Endothelial cell (in vitro differentiated cells): ENCODE results near the gene HOXA3. TPM values are rescaled to one million over a fixed set of nuclear protein-coding genes. Genes with fewer than 3 reads are reported as not detected.

Experiments
- DNase-seq: peaks from one replicate; pipeline ENCODE4 v3.0.0; 2021; ENCODE audit warnings: low spot score
- H3K27ac Mint-ChIP-seq: one replicate; pipeline ENCODE4 v1.8.0; 2021; ENCODE audit warnings: mixed read lengths, inconsistent platforms; ENCODE audit not compliant: unreplicated experiment
- H3K27me3 Mint-ChIP-seq: one replicate; pipeline ENCODE4 v1.8.0; 2021; ENCODE audit warnings: mild to moderate bottlenecking, moderate library complexity, mixed read lengths, inconsistent platforms; ENCODE audit not compliant: unreplicated experiment
- H3K36me3 Mint-ChIP-seq: one replicate; pipeline ENCODE4 v1.8.0; 2021; ENCODE audit warnings: mild to moderate bottlenecking, low read depth, mixed read lengths, inconsistent platforms; ENCODE audit not compliant: unreplicated experiment
- H3K4me1 Mint-ChIP-seq: one replicate; pipeline ENCODE4 v1.8.0; 2021; ENCODE audit warnings: mild to moderate bottlenecking, mixed read lengths, inconsistent platforms; ENCODE audit not compliant: unreplicated experiment
- H3K4me3 Mint-ChIP-seq: one replicate; pipeline ENCODE4 v1.8.0; 2021; ENCODE audit warnings: mild to moderate bottlenecking, mixed read lengths, inconsistent platforms; ENCODE audit not compliant: unreplicated experiment
- H3K9me3 Mint-ChIP-seq: one replicate; pipeline ENCODE4 v1.8.0; 2021; ENCODE audit warnings: mixed read lengths, inconsistent platforms; ENCODE audit not compliant: unreplicated experiment
- total RNA-seq: library from RNA; stranded (reverse); fragmentation: NEBNext Ultra II Directional; extraction: Animal tissue kit (Norgen Biotek cat#: 25700); gene quantifications from one replicate; pipeline ENCODE4 v1.2.1, GENCODE V29; 2021; ENCODE audit not compliant: unreplicated experiment
- TF ChIP-seq, protein P1 (sequence below): fragments of 200-600 bp; sonication (generic); IDR thresholded peaks from one replicate; pipeline ENCODE4 v1.5.0; 2021; ENCODE audit warnings: antibody characterized with exemption; ENCODE audit not compliant: unreplicated experiment

Gene HOXA3
- total RNA-seq, 1 donor from 2014 or later = 0.13 TPM

DNA sequence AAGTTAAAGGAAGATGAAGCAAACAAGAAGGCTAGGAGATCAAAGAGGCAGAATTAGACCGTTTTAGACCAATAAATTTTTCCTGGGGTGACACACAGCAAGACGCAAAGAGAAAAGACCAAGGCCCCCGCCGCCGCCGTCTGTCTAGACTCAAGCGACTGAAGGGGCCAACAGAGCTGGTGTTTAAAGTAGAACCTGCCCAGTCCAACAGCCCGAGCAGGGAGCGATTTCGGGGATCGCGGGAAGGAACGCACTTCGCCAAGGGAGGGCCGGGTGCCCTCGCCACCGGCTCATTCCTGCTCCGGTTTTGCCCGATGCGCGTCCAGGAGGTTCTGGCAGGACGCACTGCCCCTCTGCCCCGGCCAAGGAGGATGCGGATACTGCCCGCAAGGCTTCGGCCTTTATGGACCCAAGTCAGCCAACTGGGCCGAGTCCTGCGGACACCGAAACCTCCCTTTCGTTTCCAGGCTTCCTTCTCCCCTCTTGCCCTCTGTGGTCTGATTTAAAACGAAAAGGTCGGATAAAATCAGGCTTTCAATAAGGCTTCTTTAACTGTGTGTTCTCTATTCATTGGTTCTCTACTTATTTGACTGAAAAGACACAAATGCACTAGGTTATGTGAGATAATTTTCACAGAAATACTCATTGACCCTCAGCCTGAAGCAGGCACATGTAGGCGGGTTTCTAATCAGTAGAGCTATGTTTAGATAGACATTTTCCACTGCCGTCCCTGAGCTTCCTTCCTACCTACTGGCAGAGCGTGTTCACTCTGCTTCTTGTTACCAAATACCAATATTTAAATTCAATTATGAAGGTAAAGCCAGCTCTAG lies 6.3 kb upstream of the HOXA3 start:
- peaks cover 13% of the 10 kb centered on the region for H3K4me1 Mint-ChIP-seq
- no peak overlapping the region for H3K4me3 Mint-ChIP-seq
- H3K27ac Mint-ChIP-seq = no peak overlapping the region
- TF ChIP-seq, protein P1, sequence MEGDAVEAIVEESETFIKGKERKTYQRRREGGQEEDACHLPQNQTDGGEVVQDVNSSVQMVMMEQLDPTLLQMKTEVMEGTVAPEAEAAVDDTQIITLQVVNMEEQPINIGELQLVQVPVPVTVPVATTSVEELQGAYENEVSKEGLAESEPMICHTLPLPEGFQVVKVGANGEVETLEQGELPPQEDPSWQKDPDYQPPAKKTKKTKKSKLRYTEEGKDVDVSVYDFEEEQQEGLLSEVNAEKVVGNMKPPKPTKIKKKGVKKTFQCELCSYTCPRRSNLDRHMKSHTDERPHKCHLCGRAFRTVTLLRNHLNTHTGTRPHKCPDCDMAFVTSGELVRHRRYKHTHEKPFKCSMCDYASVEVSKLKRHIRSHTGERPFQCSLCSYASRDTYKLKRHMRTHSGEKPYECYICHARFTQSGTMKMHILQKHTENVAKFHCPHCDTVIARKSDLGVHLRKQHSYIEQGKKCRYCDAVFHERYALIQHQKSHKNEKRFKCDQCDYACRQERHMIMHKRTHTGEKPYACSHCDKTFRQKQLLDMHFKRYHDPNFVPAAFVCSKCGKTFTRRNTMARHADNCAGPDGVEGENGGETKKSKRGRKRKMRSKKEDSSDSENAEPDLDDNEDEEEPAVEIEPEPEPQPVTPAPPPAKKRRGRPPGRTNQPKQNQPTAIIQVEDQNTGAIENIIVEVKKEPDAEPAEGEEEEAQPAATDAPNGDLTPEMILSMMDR = no peak
- peaks cover 41% of the 10 kb centered on the region for H3K27me3 Mint-ChIP-seq
- no peaks in the 10 kb centered on the region for H3K9me3 Mint-ChIP-seq
- DNase-seq = no peak
- H3K36me3 Mint-ChIP-seq = peaks cover 3% of the 10 kb centered on the region

DNA sequence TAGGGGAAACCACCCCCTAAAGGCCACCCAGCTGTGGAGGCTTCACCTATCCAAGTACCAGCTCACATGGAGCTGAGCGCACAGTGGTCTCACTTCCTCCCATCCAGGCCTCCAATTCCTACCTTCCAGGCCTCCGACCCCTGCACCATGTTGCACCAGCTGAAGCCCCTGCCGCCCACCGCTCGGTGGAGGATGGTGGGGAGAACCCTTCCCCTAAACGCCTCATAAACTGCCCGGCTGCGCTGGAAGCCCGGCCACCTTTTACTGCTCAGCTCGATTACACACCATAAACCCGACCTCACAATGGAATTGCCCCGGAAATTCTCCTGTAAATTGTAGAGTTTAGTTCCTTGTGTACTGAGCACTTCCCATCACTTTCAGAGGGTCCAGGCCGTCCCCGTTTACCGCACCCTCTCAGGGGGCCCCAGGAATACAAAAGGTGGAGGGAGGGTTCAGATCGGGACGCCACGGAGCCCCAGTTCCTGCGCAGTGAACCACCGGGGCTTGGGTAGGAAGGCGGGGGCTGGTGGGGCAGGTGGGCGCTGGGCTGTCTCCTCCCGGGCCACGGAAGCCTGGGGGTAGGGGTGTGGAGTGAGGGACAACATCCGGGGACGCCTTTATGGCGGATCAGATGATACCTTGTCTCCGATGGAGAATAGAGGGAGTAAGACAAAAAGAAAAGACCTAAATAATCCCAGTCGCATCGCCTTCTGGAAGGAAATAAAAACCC lies 5.5 kb upstream of the HOXA3 start:
- Mint-ChIP-seq H3K9me3 (no peaks in the 10 kb centered on the region), H3K36me3 (peaks cover 3% of the 10 kb centered on the region), H3K4me3 (no peak overlapping the region), H3K4me1 (peaks cover 13% of the 10 kb centered on the region), H3K27me3 (peaks cover 44% of the 10 kb centered on the region), H3K27ac (no peak overlapping the region)
- no peak for DNase-seq
- TF ChIP-seq, protein P1 = no peak

DNA sequence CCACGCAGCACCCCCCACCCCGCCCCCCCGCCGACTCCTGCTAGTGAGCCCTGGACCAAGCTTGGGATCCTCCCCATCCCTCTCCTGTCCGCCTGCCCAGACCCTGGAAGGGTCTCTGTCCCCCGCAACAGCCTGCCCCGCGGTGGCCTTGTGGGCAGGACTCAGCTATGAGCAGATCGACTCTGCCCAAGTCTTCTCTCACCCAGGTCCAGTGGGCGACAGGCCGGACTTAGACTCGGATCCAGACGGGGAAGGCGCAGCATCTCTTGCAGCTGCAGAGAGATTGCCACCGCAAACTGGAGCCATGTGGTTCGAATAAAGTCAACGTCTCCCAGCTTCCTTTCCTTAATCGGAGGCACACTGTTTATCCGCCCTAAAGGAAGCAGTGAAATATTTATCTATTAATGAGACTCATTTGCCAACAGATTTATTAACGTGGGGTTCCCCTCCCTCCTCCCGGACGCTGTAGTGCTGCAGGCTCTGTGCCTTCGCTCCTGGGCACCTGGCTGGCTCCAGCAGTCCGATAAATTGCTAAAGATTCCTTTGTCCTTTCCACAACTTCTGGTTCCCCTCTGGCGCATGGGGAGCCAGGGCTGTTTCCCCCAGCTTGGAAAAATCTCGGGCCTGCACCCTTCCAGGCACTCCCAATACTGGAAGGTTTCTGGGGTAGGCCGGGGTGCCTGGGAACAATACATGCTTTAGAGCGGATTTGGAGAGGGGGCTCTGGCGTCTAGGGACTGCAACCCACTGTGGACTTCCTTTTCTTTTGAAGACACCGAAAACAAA lies 4.7 kb upstream of the HOXA3 start:
- H3K27ac Mint-ChIP-seq = no peak overlapping the region

DNA sequence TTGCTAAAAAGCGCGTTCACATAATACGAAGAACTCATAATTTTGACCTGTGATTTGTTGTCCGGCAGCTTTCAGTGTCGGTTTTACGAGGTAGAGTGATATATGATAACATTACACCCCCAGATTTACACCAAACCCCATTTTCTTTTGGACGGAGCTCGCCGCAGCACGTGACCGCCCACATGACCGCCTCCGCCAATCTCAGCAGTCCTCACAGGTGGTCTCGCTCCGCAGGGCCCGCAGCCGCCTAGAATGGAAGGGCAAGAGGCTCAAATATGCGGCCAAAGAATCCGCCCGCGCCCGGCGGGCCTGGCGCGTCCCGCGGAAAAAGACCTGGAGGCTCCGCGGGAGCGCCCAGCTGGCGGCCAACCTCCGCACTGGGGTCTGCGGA lies 4.1 kb upstream of the HOXA3 start, which contains the start of gene HOXA7:
Gene HOXA7 (minus strand): TSS at position 168 of the 391 bp plus-strand sequence. CDS start 130 bp downstream, at position 38.
- H3K36me3 Mint-ChIP-seq = peaks cover 3% of the 10 kb centered on the region
- no peaks in the 10 kb centered on the region for H3K9me3 Mint-ChIP-seq
- no peak for DNase-seq
- peak within 1 kb of the TSS; percentile 76 for H3K4me3 Mint-ChIP-seq
- H3K27me3 Mint-ChIP-seq = peaks cover 50% of the 10 kb centered on the region
- no peak within 1 kb of the TSS for H3K27ac Mint-ChIP-seq
- TF ChIP-seq, protein P1 = no peak
- H3K4me1 Mint-ChIP-seq = peaks cover 16% of the 10 kb centered on the region

More for the DNA sequence above, 4.7 kb upstream of the HOXA3 start:
- Mint-ChIP-seq H3K36me3 (peaks cover 3% of the 10 kb centered on the region), H3K4me1 (peaks cover 13% of the 10 kb centered on the region), H3K27me3 (peaks cover 44% of the 10 kb centered on the region), H3K9me3 (no peaks in the 10 kb centered on the region), H3K4me3 (no peak overlapping the region)
- DNase-seq = no peak
- TF ChIP-seq, protein P1 = no peak
